ENCODE measurements around the gene GREB1. TPM values are rescaled to one million over a fixed set of nuclear protein-coding genes. Genes with fewer than 3 reads are reported as not detected.

Gene GREB1
- total RNA-seq, 1 experiment from 2014 or later, result 16.5 TPM

DNA sequence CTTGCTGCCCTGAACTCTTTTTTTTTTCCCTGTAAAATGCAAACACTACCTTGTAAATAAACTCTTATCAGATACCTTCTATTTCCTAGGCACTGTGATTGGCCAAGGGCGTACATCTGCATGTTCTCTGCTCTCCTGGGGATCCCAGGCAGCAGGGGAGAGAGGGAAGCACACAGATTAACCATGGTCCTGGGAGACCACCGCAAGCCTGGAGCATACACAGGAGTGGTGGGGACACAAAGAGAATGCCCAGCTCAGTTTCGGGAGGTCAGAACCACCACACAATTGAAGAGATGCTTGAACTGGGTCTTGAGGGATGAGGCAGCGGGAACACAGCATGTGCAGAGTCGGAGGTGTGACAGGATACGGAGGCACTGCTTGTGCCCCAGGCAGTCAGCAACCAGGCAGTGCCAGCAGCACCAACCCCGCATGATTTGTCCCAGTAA is 2.1 kb downstream of the GREB1 start:
- Histone ChIP-seq H3K18ac (ENCODE audit: insufficient read length, low read depth, low read length) (no peak overlapping the region), H3T11ph (ENCODE audit: low read length) (no peak overlapping the region), H2BK20ac (ENCODE audit: low read depth, low read length, poor library complexity, severe bottlenecking) (no peak overlapping the region), H3K27ac (ENCODE audit: insufficient read length, low read depth, low read length) (no peak overlapping the region), H2AK5ac (ENCODE audit: insufficient read length, low read length) (no peak overlapping the region), H3K27me3 (ENCODE audit: insufficient read depth, low read length) (no peaks in the 10 kb centered on the region), H2BK5ac (ENCODE audit: insufficient read length, low read length) (no peak overlapping the region), H3K23me2 (ENCODE audit: insufficient read length, low read depth, low read length, poor library complexity, severe bottlenecking) (no peaks in the 10 kb centered on the region), H3K4me2 (ENCODE audit: insufficient read depth, insufficient read length, low read length) (no peak overlapping the region), H3K79me1 (ENCODE audit: insufficient read depth, low read depth, low read length, poor library complexity, severe bottlenecking) (no peaks in the 10 kb centered on the region), H2AFZ (ENCODE audit: low read length) (no peak overlapping the region), H2BK12ac (ENCODE audit: insufficient read length, low read depth, low read length) (no peak overlapping the region), H3K4ac (ENCODE audit: low read depth, low read length) (no peak overlapping the region), H4K20me1 (ENCODE audit: control insufficient read depth, insufficient read depth, insufficient read length) (peaks cover 2% of the 10 kb centered on the region), H4K91ac (ENCODE audit: insufficient read length, low read depth, low read length) (no peak overlapping the region), H3K23ac (ENCODE audit: insufficient read length, low read depth, low read length) (no peak overlapping the region), H3K9me3 (ENCODE audit: control insufficient read depth, low read depth, low read length) (no peaks in the 10 kb centered on the region), H3K9ac (ENCODE audit: extremely low read depth, insufficient read length, low read length) (no peak overlapping the region), H4K8ac (replicated peaks; ENCODE audit: insufficient read length, low read depth, low read length) (no peak overlapping the region), H2BK15ac (ENCODE audit: low read depth, low read length) (no peak overlapping the region), H3K79me2 (ENCODE audit: insufficient read depth, low read length) (peaks cover 3% of the 10 kb centered on the region; the same call in 1 of the 2 replicates), H3K4me1 (ENCODE audit: insufficient read depth, low read length) (peaks cover 17% of the 10 kb centered on the region; the same call in 1 of the 2 replicates), H2BK120ac (ENCODE audit: low read depth, low read length, poor library complexity, severe bottlenecking) (no peak overlapping the region), H4K5ac (ENCODE audit: insufficient read length, low read depth, low read length) (no peak overlapping the region), H3K14ac (ENCODE audit: insufficient read depth, low read length) (no peak overlapping the region), H3K56ac (ENCODE audit: insufficient read length, low read depth, low read length) (no peak overlapping the region)
- TF ChIP-seq, protein P1, sequence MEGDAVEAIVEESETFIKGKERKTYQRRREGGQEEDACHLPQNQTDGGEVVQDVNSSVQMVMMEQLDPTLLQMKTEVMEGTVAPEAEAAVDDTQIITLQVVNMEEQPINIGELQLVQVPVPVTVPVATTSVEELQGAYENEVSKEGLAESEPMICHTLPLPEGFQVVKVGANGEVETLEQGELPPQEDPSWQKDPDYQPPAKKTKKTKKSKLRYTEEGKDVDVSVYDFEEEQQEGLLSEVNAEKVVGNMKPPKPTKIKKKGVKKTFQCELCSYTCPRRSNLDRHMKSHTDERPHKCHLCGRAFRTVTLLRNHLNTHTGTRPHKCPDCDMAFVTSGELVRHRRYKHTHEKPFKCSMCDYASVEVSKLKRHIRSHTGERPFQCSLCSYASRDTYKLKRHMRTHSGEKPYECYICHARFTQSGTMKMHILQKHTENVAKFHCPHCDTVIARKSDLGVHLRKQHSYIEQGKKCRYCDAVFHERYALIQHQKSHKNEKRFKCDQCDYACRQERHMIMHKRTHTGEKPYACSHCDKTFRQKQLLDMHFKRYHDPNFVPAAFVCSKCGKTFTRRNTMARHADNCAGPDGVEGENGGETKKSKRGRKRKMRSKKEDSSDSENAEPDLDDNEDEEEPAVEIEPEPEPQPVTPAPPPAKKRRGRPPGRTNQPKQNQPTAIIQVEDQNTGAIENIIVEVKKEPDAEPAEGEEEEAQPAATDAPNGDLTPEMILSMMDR (conservative IDR thresholded peaks at IDR 0.05), result no peak
- no peaks in the 10 kb centered on the region; the same call in 1 of the 2 replicates for H3K27me3 Mint-ChIP-seq (ENCODE audit: low read depth)
- no peaks in the 10 kb centered on the region for H3K36me3 Mint-ChIP-seq (ENCODE audit: insufficient read depth in 1 of 3, low read depth in 3 of 3)
- peaks cover 21 to 26% of the 10 kb centered on the region in 2 experiments for H3K4me1 Mint-ChIP-seq
- H3K27ac Mint-ChIP-seq, result no peak overlapping the region
- H3K4me3 Mint-ChIP-seq, result no peak overlapping the region
- WGBS (ENCODE audit: extremely low coverage, insufficient read length, low lambda C conversion rate), result no CpG with 5 or more reads among the region's 7 CpGs
- no peaks in the 10 kb centered on the region for H3K9me3 Mint-ChIP-seq
- DNase-seq, result no peak
